Thyroid gland (tissue), 4 donors: ENCODE data around the gene NUB1.

ENCODE experiments used
- CTCF ChIP-seq, 6 experiments: fragments of 200-600 bp in 3 of 6; fragments of 450-650 bp in 3 of 6; sonication (generic) in 3 of 6; IDR thresholded peaks; one replicate each; pipeline ENCODE4 v1.5.1; 2016 to 2019; ENCODE audit warnings: antibody characterized with exemption in 6 of 6, mild to moderate bottlenecking in 2 of 6, inconsistent platforms in 1 of 6, moderate library complexity in 1 of 6
- POLR2A ChIP-seq, 2 donors: fragments of 450-650 bp; IDR thresholded peaks; one replicate each; pipeline ENCODE4 v1.6.1; 2017; ENCODE audit warnings: antibody characterized with exemption in 2 of 2, mild to moderate bottlenecking in 2 of 2, moderate library complexity in 1 of 2

GRCh38 chr7:151379193-151379520 lies 37.5 kb downstream of the NUB1 start:
- TF ChIP-seq CTCF (IDR thresholded peaks at IDR 0.05) (no peak), POLR2A (IDR thresholded peaks at IDR 0.05) (no peak)
